Measurements from ENCODE around the gene RAPGEF3.

The RAPGEF3 gene

DNA sequence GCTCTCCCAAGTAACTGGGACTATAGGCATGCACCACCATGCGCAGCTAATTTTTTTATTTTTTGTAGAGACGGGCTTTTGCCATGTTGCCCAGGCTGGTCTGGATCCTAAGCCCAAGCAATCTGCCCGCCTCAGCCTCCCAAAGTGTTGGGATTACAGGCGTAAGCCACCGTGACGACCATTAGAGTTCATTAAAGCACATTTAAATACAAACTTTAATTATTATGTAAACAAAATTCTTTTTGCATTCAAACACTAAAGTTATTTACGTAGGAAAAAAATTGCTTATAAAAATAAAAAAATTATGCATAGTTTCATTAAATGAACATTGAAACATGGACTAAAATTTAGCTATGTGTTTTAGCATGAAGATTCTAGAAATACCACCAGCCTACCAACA is 60.0 kb downstream of the RAPGEF3 start:
- DNase-seq (ENCODE audit: low read depth, low spot score) = no peak

- DNase-seq (ENCODE audit: low read depth, low spot score) = no peak
Measured at GRCh38 chr12:47698055-47698454, 60.6 kb downstream of the RAPGEF3 start.

GRCh38 chr12:47689215-47689614 is 69.5 kb downstream of the RAPGEF3 start:
- no peak for DNase-seq (ENCODE audit: low read depth, low spot score)

GRCh38 chr12:47687636-47688035 is 71.0 kb downstream of the RAPGEF3 start:
- DNase-seq (ENCODE audit: low read depth, low spot score) = no peak

DNA sequence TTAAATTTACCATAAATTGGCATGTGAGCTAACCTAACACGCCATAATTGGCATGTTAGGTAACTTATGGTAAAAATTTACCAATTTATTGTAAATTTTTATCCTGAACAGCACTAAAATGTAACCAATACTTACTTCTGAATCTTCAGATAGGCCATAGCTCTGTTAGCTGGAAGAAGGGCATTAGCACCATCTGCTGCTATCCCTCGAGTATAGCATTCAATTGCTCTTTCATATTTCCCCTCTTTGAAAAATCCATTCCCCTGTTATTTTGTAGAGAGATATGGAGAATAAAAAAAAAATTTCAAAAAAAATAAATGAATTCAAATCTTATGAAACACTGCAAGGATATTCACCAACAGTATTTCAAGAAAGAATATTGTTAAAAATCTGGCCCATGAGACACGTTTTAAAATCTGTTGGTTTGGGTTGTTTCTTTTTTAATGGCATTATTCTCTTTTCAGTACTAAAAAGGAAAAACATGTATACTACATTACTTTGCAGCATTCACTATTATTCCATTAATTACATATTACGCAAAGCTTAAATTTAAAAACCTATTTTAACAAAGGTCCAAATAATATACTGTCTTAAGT is 71.9 kb downstream of the RAPGEF3 start:
- no peak for DNase-seq (ENCODE audit: low read depth, low spot score)
